SH-SY5Y (cell line): ENCODE data around the gene BOD1L1.

Experiments used
- GATA2 ChIP-seq: IDR thresholded peaks from 2 replicates; pipeline ENCODE4 v1.6.1; 2011; ENCODE audit warnings: mild to moderate bottlenecking, low read depth, low read length
- GATA3 ChIP-seq: IDR thresholded peaks from 2 replicates; pipeline ENCODE4 v1.6.1; 2011; ENCODE audit warnings: low read depth, mild to moderate bottlenecking, low read length, moderate library complexity

GRCh38 chr4:13641084-13641483 lies 13.6 kb upstream of the BOD1L1 start:
- TF ChIP-seq GATA2 (no peak), GATA3 (no peak)
